Gastrocnemius medialis (tissue), 4 donors: Measurements from ENCODE around the gene USP28. TPM values are rescaled to one million over a fixed set of nuclear protein-coding genes. Genes with fewer than 3 reads are reported as not detected.

Source experiments
- ATAC-seq, 2 donors: fragments of 150-250 bp; one replicate each; pipeline ENCODE4 v1.9.1; 2016
- DNase-seq, 2 donors: peaks; one replicate each; pipeline ENCODE4 v3.0.0-alpha.2; 2019
- H3K27ac ChIP-seq, 4 donors: fragments of 200-600 bp; sonication (generic); 1 replicate in 1 of 4; 2 replicates in 3 of 4; pipeline ENCODE4 v1.5.1; 2016 to 2018; ENCODE audit warnings: mild to moderate bottlenecking in 2 of 4, moderate library complexity in 1 of 4
- H3K27me3 ChIP-seq, 3 donors: fragments of 200-600 bp; sonication (generic) in 2 of 3; 1 replicate in 1 of 3; 2 replicates in 2 of 3; pipeline versions ENCODE4 v1.5.1 to v1.6.0; 2016 to 2019; ENCODE audit warnings: mild to moderate bottlenecking in 1 of 3, moderate library complexity in 1 of 3
- H3K36me3 ChIP-seq, 2 donors: fragments of 200-600 bp; sonication (generic) in 1 of 2; one replicate each; pipeline ENCODE4 v1.5.1; 2017 to 2018
- H3K4me1 ChIP-seq, 2 donors: fragments of 200-600 bp; sonication (generic) in 1 of 2; one replicate each; pipeline ENCODE4 v1.5.1; 2016 to 2017; ENCODE audit warnings: mild to moderate bottlenecking in 2 of 2
- H3K4me3 ChIP-seq, 4 donors: fragments of 200-600 bp; sonication (generic) in 3 of 4; 1 replicate in 1 of 4; 2 replicates in 3 of 4; pipeline ENCODE4 v1.5.1; 2016 to 2019; ENCODE audit warnings: mild to moderate bottlenecking in 2 of 4
- H3K9me3 ChIP-seq, 3 donors: fragments of 200-600 bp; sonication (generic) in 2 of 3; 1 replicate in 1 of 3; 2 replicates in 2 of 3; pipeline ENCODE4 v1.5.1; 2016 to 2019
- CTCF ChIP-seq, 5 experiments: fragments of 450-650 bp in 3 of 5; fragments of 200-600 bp in 2 of 5; sonication (generic) in 2 of 5; IDR thresholded peaks in 4 of 5; conservative IDR thresholded peaks in 1 of 5; 1 replicate in 4 of 5; 2 replicates in 1 of 5; pipeline ENCODE4 v1.5.1; 2016 to 2019; ENCODE audit warnings: antibody characterized with exemption in 5 of 5, mild to moderate bottlenecking in 3 of 5, moderate library complexity in 3 of 5
- POLR2A ChIP-seq, 2 donors: fragments of 450-650 bp; IDR thresholded peaks; one replicate each; pipeline ENCODE4 v1.6.1; 2017; ENCODE audit warnings: antibody characterized with exemption in 2 of 2, mild to moderate bottlenecking in 2 of 2, moderate library complexity in 2 of 2
- in situ Hi-C, 4 donors: fragments of 200-750 bp; cut with MboI; loops; one replicate each; pipeline versions ENCODE4 v1.15.0 to v1.8.0; 2017; ENCODE audit warnings: low sequenced_read_pairs in 4 of 4
- intact Hi-C: fragments of 100-400 bp; cut with DNase I; formaldehyde crosslinking; loops from one replicate; pipeline ENCODE4 v1.15.1; 2023; ENCODE audit warnings: low total_unique reads
- total RNA-seq, 4 donors: library from RNA; depleted of rRNA; stranded (reverse); fragments of >200 nt; gene quantifications; one replicate each; pipeline versions ENCODE4 v1.1.0 to v1.2.3, GENCODE V29; 2016

USP28 gene
- total RNA-seq, 4 donors from 2014 or later, result 56.7 to 141 (median 80.4) TPM

GRCh38 chr11:113840932-113841664, 34.3 kb downstream of the USP28 start:
- Histone ChIP-seq H3K27ac (no peak overlapping the region), H3K36me3 (peaks cover 0 to 39% of the 10 kb centered on the region in 2 donors), H3K27me3 (no peaks in the 10 kb centered on the region), H3K4me1 (peaks cover 6 to 9% of the 10 kb centered on the region in 2 donors), H3K4me3 (no peak overlapping the region), H3K9me3 (no peaks in the 10 kb centered on the region)
- in situ Hi-C loops, result no loop called here
- DNase-seq (no peak), ATAC-seq (no peak)
- TF ChIP-seq POLR2A (IDR thresholded peaks at IDR 0.05), result no peak
- no peak for TF ChIP-seq CTCF (IDR thresholded peaks at IDR 0.05 in 4 of 5, conservative IDR thresholded peaks at IDR 0.05 in 1 of 5)
- intact Hi-C loops, result no loop called here

- intact Hi-C loops, result no loop called here
- no peaks in the 10 kb centered on the region for H3K4me1 ChIP-seq
- H3K27me3 ChIP-seq, result no peaks in the 10 kb centered on the region
- H3K27ac ChIP-seq, result no peak overlapping the region
- no peaks in the 10 kb centered on the region for H3K9me3 ChIP-seq
- no peak for DNase-seq
- ATAC-seq, result no peak
- no peak for TF ChIP-seq POLR2A (IDR thresholded peaks at IDR 0.05)
- TF ChIP-seq CTCF (IDR thresholded peaks at IDR 0.05 in 4 of 5, conservative IDR thresholded peaks at IDR 0.05 in 1 of 5), result no peak
- no peak overlapping the region for H3K4me3 ChIP-seq
- peaks cover 0 to 44% of the 10 kb centered on the region in 2 donors for H3K36me3 ChIP-seq
- in situ Hi-C loops, result no loop called here
Measured at GRCh38 chr11:113839842-113840241, 35.5 kb downstream of the USP28 start.

- no peaks in the 10 kb centered on the region for H3K9me3 ChIP-seq
- intact Hi-C loops (no loop called here), in situ Hi-C loops (no loop called here)
- TF ChIP-seq POLR2A (IDR thresholded peaks at IDR 0.05), result no peak
- no peak for TF ChIP-seq CTCF (IDR thresholded peaks at IDR 0.05 in 4 of 5, conservative IDR thresholded peaks at IDR 0.05 in 1 of 5)
- H3K36me3 ChIP-seq, result peaks cover 0 to 51% of the 10 kb centered on the region in 2 donors
- ATAC-seq, result no peak
- H3K27me3 ChIP-seq, result no peaks in the 10 kb centered on the region
- H3K27ac ChIP-seq, result no peak overlapping the region
- no peaks in the 10 kb centered on the region for H3K4me1 ChIP-seq
- no peak overlapping the region for H3K4me3 ChIP-seq
- no peak for DNase-seq
Measured at GRCh38 chr11:113838005-113838404, 37.4 kb downstream of the USP28 start.

- Histone ChIP-seq H3K27ac (no peak overlapping the region), H3K4me1 (no peaks in the 10 kb centered on the region)
Measured at GRCh38 chr11:113835306-113835705, 40.1 kb downstream of the USP28 start.

More at GRCh38 chr11:113835306-113835705, 40.1 kb downstream of the USP28 start:
- no peaks in the 10 kb centered on the region for H3K27me3 ChIP-seq
- ATAC-seq (peak in 1 of 2 donors; percentile 44), DNase-seq (no peak)
- TF ChIP-seq POLR2A (IDR thresholded peaks at IDR 0.05) (no peak), CTCF (IDR thresholded peaks at IDR 0.05 in 4 of 5, conservative IDR thresholded peaks at IDR 0.05 in 1 of 5) (no peak)
- peaks cover 0 to 60% of the 10 kb centered on the region in 2 donors for H3K36me3 ChIP-seq
- no peaks in the 10 kb centered on the region for H3K9me3 ChIP-seq
- intact Hi-C loops (no loop called here), in situ Hi-C loops (no loop called here)
- no peak overlapping the region for H3K4me3 ChIP-seq
